PC-3 (cell line): ENCODE data around the gene CLIC2.
"Not testable (repeated sequence)": the region's sequence is repeated elsewhere in the genome, so short reads cannot be mapped to it uniquely, and the experiment has no call there.

Experiments
- CTCF ChIP-seq: fragments of 300-600 bp; sonication (generic); conservative IDR thresholded peaks from 2 replicates; pipeline ENCODE4 v1.5.1; 2017; ENCODE audit warnings: antibody characterized with exemption, low read depth, mild to moderate bottlenecking, low read length
- EZH2 ChIP-seq: fragments of 300-600 bp; sonication (generic); IDR thresholded peaks from one replicate; pipeline ENCODE4 v1.6.1; 2017; ENCODE audit warnings: antibody characterized with exemption, mild to moderate bottlenecking, low read length; ENCODE audit not compliant: unreplicated experiment

DNA sequence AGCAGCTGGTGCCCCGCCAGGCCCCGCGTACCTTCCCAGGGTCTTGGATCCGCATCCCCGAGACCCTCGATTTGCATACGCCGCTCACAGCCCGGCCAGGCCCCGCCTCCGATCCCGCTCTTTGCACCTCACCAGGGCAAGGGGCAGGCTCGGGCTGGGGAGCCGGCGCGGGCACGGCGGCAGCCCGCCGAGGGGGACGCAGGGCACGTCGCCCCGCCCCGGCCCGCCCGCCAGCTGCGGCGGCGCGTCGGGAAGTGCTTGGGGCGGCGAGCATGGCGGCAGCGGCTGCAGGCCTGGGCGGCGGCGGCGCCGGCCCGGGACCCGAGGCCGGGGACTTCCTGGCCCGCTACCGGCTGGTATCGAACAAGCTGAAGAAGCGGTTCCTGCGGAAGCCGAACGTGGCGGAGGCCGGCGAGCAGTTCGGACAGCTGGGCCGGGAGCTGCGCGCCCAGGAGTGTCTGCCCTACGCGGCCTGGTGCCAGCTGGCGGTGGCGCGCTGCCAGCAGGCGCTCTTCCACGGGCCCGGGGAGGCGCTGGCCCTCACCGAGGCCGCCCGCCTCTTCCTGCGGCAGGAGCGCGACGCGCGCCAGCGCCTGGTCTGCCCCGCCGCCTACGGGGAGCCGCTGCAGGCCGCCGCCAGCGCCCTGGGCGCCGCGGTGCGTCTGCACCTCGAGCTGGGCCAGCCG lies 47.6 kb upstream of the CLIC2 start, which contains the start of gene F8A2:
- TF ChIP-seq CTCF, EZH2: not testable (repeated sequence)
